Endothelial cell of umbilical vein (primary cell): ENCODE results near the gene MCRIP1. TPM values are rescaled to one million over a fixed set of nuclear protein-coding genes. Genes with fewer than 3 reads are reported as not detected.

Experiments used
- BruUV-seq: library from RNA; stranded (reverse); fragments of 400-500 nt; replicated peaks from 2 replicates; lab custom pipeline; 2021; lab: Mats Ljungman, UMichigan
- CTCF ChIA-PET: fragments of 300-600, 350-600 bp; sonication (Branson Sonifier 250); formaldehyde crosslinking; loops from one replicate; lab custom pipeline; 2021; ENCODE audit warnings: antibody characterized with exemption, inconsistent platforms; lab: Charles Lee
- POLR2A ChIA-PET: fragments of 300-600, 350-600 bp; sonication (Branson Sonifier 250); formaldehyde crosslinking; loops from one replicate; lab custom pipeline; 2021; ENCODE audit warnings: antibody characterized with exemption, inconsistent platforms; lab: Charles Lee
- DNase-seq: peaks from one replicate; pipeline ENCODE4 v3.0.0-alpha.2; 2011; ENCODE audit warnings: low read depth, low spot score
- FAIRE-seq: peaks from 2 replicates; lab custom pipeline; 2011; peaks lifted over from hg19 to GRCh38; lab: Jason Lieb, UNC
- H2AFZ ChIP-seq: 2 replicates; pipeline ENCODE4 v1.6.0; 2012; ENCODE audit warnings: low read depth, low read length, control low read depth, inconsistent platforms
- H3K27ac ChIP-seq: 2 replicates; pipeline ENCODE4 v1.5.1; 2011; ENCODE audit warnings: low read depth, mild to moderate bottlenecking, control low read depth, low read length, moderate library complexity; ENCODE audit not compliant: insufficient read depth
- H3K27me3 ChIP-seq, 2 experiments: 2 replicates each; pipeline versions ENCODE4 v1.6.0 to v1.6.1; 2011; ENCODE audit warnings: low read length in 2 of 2, mixed read lengths in 1 of 2; ENCODE audit not compliant: control insufficient read depth in 2 of 2, insufficient read depth in 2 of 2
- H3K36me3 ChIP-seq, 2 experiments: 2 replicates in 1 of 2; 3 replicates in 1 of 2; pipeline ENCODE4 v1.5.1; 2011; ENCODE audit warnings: low read length in 2 of 2, mild to moderate bottlenecking in 1 of 2, moderate library complexity in 1 of 2; ENCODE audit not compliant: control insufficient read depth in 2 of 2, insufficient read depth in 2 of 2; ENCODE audit errors: extremely low read depth in 1 of 2
- H3K4me1 ChIP-seq: 3 replicates; pipeline ENCODE4 v1.5.1; 2011; ENCODE audit warnings: mild to moderate bottlenecking, low read length; ENCODE audit not compliant: control insufficient read depth, insufficient read depth; ENCODE audit errors: extremely low read depth
- H3K4me2 ChIP-seq: 2 replicates; pipeline ENCODE4 v1.6.1; 2011; ENCODE audit warnings: low read length, control low read depth, mixed read lengths; ENCODE audit not compliant: insufficient read depth
- H3K4me3 ChIP-seq, 3 experiments: fragments of 200-600 bp in 1 of 3; sonication (generic), shearing (Covaris generic) in 1 of 3; replicated peaks in 1 of 3; 2 replicates each; pipeline ENCODE4 v1.5.1; 2011 to 2016; ENCODE audit warnings: control low read depth in 3 of 3, low read length in 3 of 3, mild to moderate bottlenecking in 2 of 3, inconsistent platforms in 1 of 3, low read depth in 1 of 3, moderate library complexity in 1 of 3; ENCODE audit not compliant: insufficient read depth in 1 of 3
- H3K79me2 ChIP-seq: 2 replicates; pipeline ENCODE4 v1.6.0; 2012; ENCODE audit warnings: low read length, inconsistent platforms; ENCODE audit not compliant: control insufficient read depth, insufficient read depth
- H3K9ac ChIP-seq: replicated peaks from 2 replicates; pipeline ENCODE3; 2011; ENCODE audit warnings: low read length, control low read depth; ENCODE audit not compliant: insufficient read depth; ENCODE audit errors: extremely low read depth
- H3K9me1 ChIP-seq: replicated peaks from 3 replicates; pipeline ENCODE4 v1.6.0; 2011; ENCODE audit warnings: mild to moderate bottlenecking, low read length; ENCODE audit not compliant: control insufficient read depth, insufficient read depth; ENCODE audit errors: extremely low read depth
- H3K9me3 ChIP-seq: replicated peaks from 2 replicates; pipeline ENCODE4 v1.5.1; 2012; ENCODE audit warnings: low read length, inconsistent platforms; ENCODE audit not compliant: control insufficient read depth, insufficient read depth
- H4K20me1 ChIP-seq: replicated peaks from 2 replicates; pipeline ENCODE3; 2011; ENCODE audit warnings: mild to moderate bottlenecking, low read length; ENCODE audit not compliant: control insufficient read depth, insufficient read depth; ENCODE audit errors: extremely low read depth
- CTCF ChIP-seq, 2 donors: IDR thresholded peaks; 1 replicate in 1 of 2; 2 replicates in 1 of 2; pipeline ENCODE4 v1.5.1; 2011; ENCODE audit warnings: low read length in 2 of 2, mild to moderate bottlenecking in 2 of 2, moderate library complexity in 2 of 2, control low read depth in 1 of 2, inconsistent platforms in 1 of 2, low read depth in 1 of 2; ENCODE audit not compliant: insufficient read depth in 1 of 2; ENCODE audit errors: extremely low read depth in 1 of 2
- EZH2 ChIP-seq: IDR thresholded peaks from 2 replicates; pipeline ENCODE4 v1.6.1; 2012; ENCODE audit warnings: borderline replicate concordance, low read depth, mild to moderate bottlenecking, moderate library complexity, low read length, inconsistent platforms; ENCODE audit not compliant: severe bottlenecking
- FOS ChIP-seq: IDR thresholded peaks from 2 replicates; pipeline ENCODE4 v1.6.1; 2011; ENCODE audit warnings: mild to moderate bottlenecking, low read length, moderate library complexity, borderline replicate concordance; ENCODE audit not compliant: insufficient read depth
- GATA2 ChIP-seq: IDR thresholded peaks from 2 replicates; pipeline ENCODE4 v1.7.0; 2011; ENCODE audit warnings: low read depth, mild to moderate bottlenecking, moderate library complexity, mixed read lengths, low read length; ENCODE audit not compliant: insufficient read length, insufficient read depth
- JUN ChIP-seq: IDR thresholded peaks from 2 replicates; pipeline ENCODE4 v1.6.1; 2011; ENCODE audit warnings: borderline replicate concordance, low read depth; ENCODE audit not compliant: insufficient read length, insufficient read depth
- MAX ChIP-seq: IDR thresholded peaks from 2 replicates; pipeline ENCODE4 v1.6.1; 2011; ENCODE audit not compliant: insufficient read depth, insufficient read length
- MYC ChIP-seq: IDR thresholded peaks from one replicate; pipeline ENCODE4 v1.6.1; 2011; ENCODE audit warnings: mild to moderate bottlenecking, low read depth, low read length
- POLR2A ChIP-seq: IDR thresholded peaks from 2 replicates; pipeline ENCODE4 v1.6.1; 2012; ENCODE audit warnings: low read depth, mild to moderate bottlenecking, control low read depth, low read length
- POLR2AphosphoS5 ChIP-seq: IDR thresholded peaks from 2 replicates; pipeline ENCODE4 v1.6.1; 2012; ENCODE audit warnings: low read depth, mild to moderate bottlenecking, control low read depth, low read length, moderate library complexity; ENCODE audit not compliant: insufficient read depth
- dilution Hi-C: fragments of 300-500 bp; cut with MboI; formaldehyde crosslinking; loops from one replicate; pipeline ENCODE4 v1.15.0; 2019; ENCODE audit warnings: low sequenced_read_pairs; ENCODE audit not compliant: extremely low pct_ligation_motif_present
- intact Hi-C: fragments of 100-400 bp; cut with micrococcal nuclease; formaldehyde crosslinking; loops from one replicate; pipeline ENCODE4 v1.10.0; 2022
- polyA plus RNA-seq, 4 experiments: library from polyadenylated mRNA; depleted of rRNA in 3 of 4; stranded (reverse) in 3 of 4; unstranded in 1 of 4; fragments of >200 nt; gene quantifications; 2 replicates each; pipeline versions ENCODE4 v1.2.1 to v1.2.3, GENCODE V29; 2011 to 2012; ENCODE audit warnings: missing spikeins in 1 of 4
- total RNA-seq: library from RNA; stranded (reverse); gene quantifications from 2 replicates; pipeline ENCODE4 v1.2.3, GENCODE V29; 2021

MCRIP1 gene
- total and polyA plus RNA-seq, 2 donors (not counting 3 experiments of a cell fraction or from before 2014, with no cell fraction given) = 121 to 205 TPM

GRCh38 chr17:81845881-81846742 is 13.0 kb upstream of the MCRIP1 start:
- FAIRE-seq (no peak), DNase-seq (no peak)
- Histone ChIP-seq H3K79me2 (no peaks in the 10 kb centered on the region), H3K4me3 (no peak overlapping the region), H3K9me1 (no peaks in the 10 kb centered on the region), H3K9me3 (no peaks in the 10 kb centered on the region), H3K4me1 (no peaks in the 10 kb centered on the region), H3K36me3 (peaks cover 24 to 53% of the 10 kb centered on the region in 2 experiments), H3K27ac (no peak overlapping the region), H2AFZ (no peak overlapping the region), H3K9ac (no peak overlapping the region), H4K20me1 (no peaks in the 10 kb centered on the region), H3K4me2 (no peak overlapping the region), H3K27me3 (no peaks in the 10 kb centered on the region)
- BruUV-seq = TSS peak; percentile 12
- dilution Hi-C loops = no loop called here
- CTCF ChIA-PET = interaction anchor here (1.3 kb wide), 1 partner anchor 24 kb away, joined by 3 read pairs; no protein-coding TSS in a partner anchor
- intact Hi-C loops = no loop called here
- POLR2A ChIA-PET = no interaction called here
- TF ChIP-seq EZH2 = no peak
- no peak for TF ChIP-seq POLR2AphosphoS5
- TF ChIP-seq MAX = no peak
- TF ChIP-seq FOS = no peak
- no peak for TF ChIP-seq CTCF (IDR thresholded peaks at IDR 0.05; ENCODE audit: extremely low read depth in 1 of 2, insufficient read depth in 1 of 2, low read depth in 1 of 2, low read length in 2 of 2)
- TF ChIP-seq JUN = no peak
- TF ChIP-seq GATA2 = no peak
- no peak for TF ChIP-seq MYC
- TF ChIP-seq POLR2A = no peak
